GM12891 (cell line): ENCODE data around the gene RRP7A.
"Not testable (repeated sequence)": the region's sequence is repeated elsewhere in the genome, so short reads cannot be mapped to it uniquely, and the experiment has no call there.

Experiments used
- POLR2A ChIP-seq: IDR thresholded peaks from 2 replicates; pipeline ENCODE4 v1.6.1; 2011; ENCODE audit warnings: low read depth, low read length, control low read depth
- POU2F2 ChIP-seq: IDR thresholded peaks from 2 replicates; pipeline ENCODE4 v1.6.1; 2011; ENCODE audit warnings: low read depth, mild to moderate bottlenecking, control low read depth, low read length, moderate library complexity

DNA sequence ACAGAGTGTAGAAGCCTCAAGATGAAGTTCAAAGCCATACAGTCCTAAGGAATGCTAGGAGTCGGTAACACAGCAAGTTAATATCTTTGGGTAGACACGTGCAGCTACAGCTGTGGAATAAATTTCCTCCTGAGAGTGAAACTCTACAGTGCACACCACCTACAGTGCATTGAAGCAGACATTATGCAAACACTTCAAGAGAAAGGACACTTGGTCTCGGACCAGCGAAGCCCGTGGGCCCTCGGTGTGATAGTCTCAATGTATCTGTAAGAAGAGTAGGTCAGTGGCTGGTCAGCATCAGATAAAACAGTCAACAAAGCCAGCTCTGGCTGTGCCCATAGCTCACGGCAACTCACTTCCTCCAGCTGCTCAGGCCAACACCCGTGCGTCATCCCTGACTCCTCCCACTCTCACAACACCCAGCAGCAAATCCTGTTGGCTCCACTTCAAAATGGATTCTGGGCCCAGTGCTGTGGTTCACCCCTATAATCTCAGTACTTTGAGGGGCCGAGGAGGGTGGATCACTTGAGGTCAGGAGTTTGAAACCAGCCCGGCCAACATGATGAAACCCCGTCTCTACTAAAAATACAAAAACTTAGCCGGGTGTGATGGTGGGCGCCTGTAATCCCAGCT lies 17.7 kb upstream of the RRP7A start:
- TF ChIP-seq POLR2A: not testable (repeated sequence)
- TF ChIP-seq POU2F2: peak; percentile 70; the same call in 1 of the 2 replicates
